Measurements from ENCODE around the gene TRNP1.
A peak's percentile ranks its signal among the peaks of the same experiment; 100 is the strongest.

The TRNP1 gene

GRCh38 chr1:27044613-27045151, 51.2 kb downstream of the TRNP1 start:
- DNase-seq (ENCODE audit: low spot score): peak; percentile 85

GRCh38 chr1:27045973-27046558, 52.6 kb downstream of the TRNP1 start:
- DNase-seq (ENCODE audit: low spot score): peak; percentile 78
- peak; percentile 85 for TF ChIP-seq CTCF (IDR thresholded peaks at IDR 0.05; ENCODE audit: extremely low read depth, missing control alignments)

More at GRCh38 chr1:27044613-27045151, 51.2 kb downstream of the TRNP1 start:
- peak; percentile 99 for TF ChIP-seq CTCF (IDR thresholded peaks at IDR 0.05; ENCODE audit: extremely low read depth, missing control alignments)

- TF ChIP-seq CTCF (IDR thresholded peaks at IDR 0.05; ENCODE audit: extremely low read depth, missing control alignments): no peak
- no peak for DNase-seq (ENCODE audit: low spot score)
Measured at GRCh38 chr1:27047914-27048313, 54.4 kb downstream of the TRNP1 start.

GRCh38 chr1:27049100-27049499, 55.6 kb downstream of the TRNP1 start:
- TF ChIP-seq CTCF (IDR thresholded peaks at IDR 0.05; ENCODE audit: extremely low read depth, missing control alignments): no peak

GRCh38 chr1:27049607-27050006, 56.1 kb downstream of the TRNP1 start:
- no peak for TF ChIP-seq CTCF (IDR thresholded peaks at IDR 0.05; ENCODE audit: extremely low read depth, missing control alignments)
- no peak for DNase-seq (ENCODE audit: low spot score)

More at GRCh38 chr1:27049100-27049499, 55.6 kb downstream of the TRNP1 start:
- DNase-seq (ENCODE audit: low spot score): no peak
